ENCODE measurements around the gene INTS6L.
"Not testable (repeated sequence)": the region's sequence is repeated elsewhere in the genome, so short reads cannot be mapped to it uniquely, and the experiment has no call there.

Gene INTS6L

DNA sequence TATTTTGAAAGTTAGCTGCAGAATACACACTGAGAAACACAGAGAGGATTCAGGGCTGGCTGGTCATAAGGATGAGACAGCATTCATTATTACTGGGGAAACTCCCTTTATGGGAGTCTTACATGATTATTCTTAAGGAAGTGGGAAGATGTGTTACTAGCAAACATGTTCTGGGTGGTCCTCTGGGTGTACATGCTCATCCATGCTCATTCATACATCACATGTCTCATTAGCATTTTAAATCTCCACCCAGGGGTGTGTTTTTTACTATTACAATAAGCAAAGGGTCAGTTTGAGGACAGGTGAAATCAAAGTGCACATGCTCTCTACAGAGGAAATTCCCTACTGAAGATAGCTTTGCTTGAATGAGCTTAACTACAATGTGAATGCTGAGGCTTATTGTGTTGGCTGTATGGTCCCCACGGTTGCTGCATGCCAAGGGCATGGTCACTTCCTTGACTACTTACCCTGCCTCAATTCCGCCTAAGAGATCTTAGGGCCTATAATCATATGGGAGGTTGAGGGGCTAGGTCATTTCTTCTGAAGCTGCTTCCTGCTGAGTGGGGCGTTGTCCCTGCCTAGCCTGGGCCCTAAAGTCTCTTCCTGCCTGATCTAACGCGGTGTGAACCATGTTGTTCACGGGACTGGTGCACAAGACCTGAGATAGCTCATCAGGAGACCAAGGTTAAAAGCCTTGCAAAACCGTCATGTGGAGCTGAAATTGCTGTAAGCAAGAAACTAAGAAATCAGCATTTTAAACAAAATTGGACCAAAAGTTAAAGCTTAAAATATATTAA lies 104.1 kb downstream of the INTS6L start:
- not testable (repeated sequence) for FAIRE-seq

DNA sequence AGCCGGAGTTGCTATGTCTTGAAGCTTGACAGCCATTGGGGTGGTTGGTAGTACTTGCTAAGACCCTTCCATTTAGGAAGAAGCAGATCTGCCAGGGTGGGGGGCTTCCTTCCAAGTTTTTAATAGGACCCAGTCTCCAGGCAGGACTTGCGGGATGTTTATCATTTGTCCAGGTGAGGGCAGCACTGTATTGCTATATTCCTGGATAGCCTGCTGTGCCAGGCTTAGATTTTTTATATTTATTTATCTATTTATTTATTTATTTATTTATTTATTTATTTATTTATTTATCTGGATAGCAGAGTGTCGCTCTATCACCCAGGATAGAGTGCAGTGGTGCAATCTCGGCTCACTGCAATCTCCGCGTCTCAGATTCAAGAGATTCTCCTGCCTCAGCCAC lies 105.5 kb downstream of the INTS6L start:
- no peak for FAIRE-seq

DNA sequence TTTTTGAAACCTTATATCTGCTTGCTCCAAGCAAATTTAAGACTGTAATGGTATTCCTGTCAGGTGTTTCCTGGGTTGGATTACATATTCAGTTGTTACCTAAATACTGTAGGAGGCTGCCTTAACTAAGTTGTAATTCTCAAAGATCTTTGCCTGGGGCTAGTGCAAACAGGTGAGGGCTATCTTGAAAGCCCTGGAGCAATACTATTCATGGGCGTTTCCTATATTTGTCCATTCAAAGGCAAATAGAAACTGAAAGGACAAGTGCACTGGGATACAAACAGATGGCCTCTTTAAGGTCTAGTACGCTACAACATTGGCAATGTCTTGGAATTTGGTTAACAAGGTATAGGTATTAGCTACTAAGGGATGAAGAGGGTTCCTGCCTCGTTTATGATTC lies 108.9 kb downstream of the INTS6L start:
- no peak for FAIRE-seq

All from G401.6 (cell line).